Activated naive CD8-positive, alpha-beta T cell treated with anti-CD3 and anti-CD28 coated beads, Interleukin-2, amount 50 U/mL, for 24 hours (primary cell): Measurements from ENCODE around the gene SYN1.

Experiments
- ATAC-seq: fragments of 150-1000 bp; cut with Tn5 transposase; one replicate; pipeline ENCODE4 v1.10.0; 2021
- DNase-seq: peaks from one replicate; pipeline ENCODE4 v3.0.0; 2021
- H3K27ac Mint-ChIP-seq: one replicate; pipeline ENCODE4 v1.8.0; 2021; ENCODE audit warnings: mild to moderate bottlenecking, mixed read lengths
- H3K27me3 Mint-ChIP-seq: one replicate; pipeline ENCODE4 v1.8.0; 2021; ENCODE audit warnings: mixed read lengths
- H3K36me3 Mint-ChIP-seq: one replicate; pipeline ENCODE4 v1.8.0; 2021; ENCODE audit warnings: low read depth, mixed read lengths
- H3K4me1 Mint-ChIP-seq: one replicate; pipeline ENCODE4 v1.8.0; 2021; ENCODE audit warnings: mixed read lengths
- H3K4me3 Mint-ChIP-seq: one replicate; pipeline ENCODE4 v1.8.0; 2021; ENCODE audit warnings: mild to moderate bottlenecking, moderate library complexity, mixed read lengths
- H3K9me3 Mint-ChIP-seq: one replicate; pipeline ENCODE4 v1.8.0; 2021; ENCODE audit warnings: mixed read lengths

Gene SYN1

DNA sequence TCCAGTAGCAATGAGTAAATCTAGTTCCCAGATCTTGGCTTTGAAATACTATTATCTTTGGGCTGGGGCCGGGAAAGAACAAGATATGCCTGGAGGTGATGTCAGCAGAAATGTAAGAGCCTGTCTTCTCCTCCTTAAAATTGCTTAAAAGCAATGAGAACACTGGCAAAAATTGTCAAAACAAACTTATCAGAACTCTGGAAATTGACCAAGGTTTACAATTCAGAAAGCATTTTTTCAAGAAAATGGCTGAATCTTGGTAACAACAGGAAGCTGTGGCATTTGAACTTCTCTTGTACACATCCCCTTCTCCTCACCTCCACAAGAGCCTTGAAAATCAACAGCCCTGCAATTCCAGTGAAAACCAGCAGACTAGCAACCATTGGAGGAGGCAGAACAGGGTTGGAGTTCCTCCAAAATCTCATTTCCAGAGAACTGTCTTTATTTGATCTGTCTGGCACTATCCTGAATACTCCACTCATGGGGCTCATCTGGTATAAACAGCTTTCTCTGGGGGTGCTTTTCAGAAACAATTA, 23.9 kb downstream of the SYN1 start:
- ATAC-seq (no peak), DNase-seq (no peak)
- no peak overlapping the region for H3K27ac Mint-ChIP-seq
- peaks cover 8% of the 10 kb centered on the region for H3K4me1 Mint-ChIP-seq
- no peaks in the 10 kb centered on the region for H3K27me3 Mint-ChIP-seq
- peaks cover 14% of the 10 kb centered on the region for H3K9me3 Mint-ChIP-seq
- no peak overlapping the region for H3K4me3 Mint-ChIP-seq
- H3K36me3 Mint-ChIP-seq = peaks cover 2% of the 10 kb centered on the region

DNA sequence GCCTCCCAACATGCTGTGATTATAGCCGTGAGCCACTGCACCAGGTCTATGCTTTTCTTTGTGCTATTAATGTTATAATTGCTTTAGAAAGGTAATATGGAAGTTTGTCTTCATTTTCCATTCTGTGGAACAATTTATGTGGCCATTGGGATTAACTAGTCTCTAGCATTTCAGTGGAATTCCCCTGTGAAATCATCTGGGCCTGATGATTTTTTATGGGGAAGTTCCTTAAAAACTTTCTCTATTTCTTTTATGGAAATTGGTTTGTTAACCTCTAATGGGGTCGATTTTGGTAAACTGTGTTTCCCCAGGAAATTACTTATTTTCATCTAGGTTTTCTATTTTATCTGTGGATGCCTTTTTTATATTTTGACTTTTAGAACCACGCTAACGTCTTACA, 26.1 kb downstream of the SYN1 start:
- Mint-ChIP-seq H3K4me3 (no peak overlapping the region), H3K36me3 (peaks cover 2% of the 10 kb centered on the region), H3K27ac (no peak overlapping the region), H3K27me3 (no peaks in the 10 kb centered on the region), H3K4me1 (peaks cover 8% of the 10 kb centered on the region), H3K9me3 (peaks cover 10% of the 10 kb centered on the region)
- DNase-seq (no peak), ATAC-seq (no peak)

DNA sequence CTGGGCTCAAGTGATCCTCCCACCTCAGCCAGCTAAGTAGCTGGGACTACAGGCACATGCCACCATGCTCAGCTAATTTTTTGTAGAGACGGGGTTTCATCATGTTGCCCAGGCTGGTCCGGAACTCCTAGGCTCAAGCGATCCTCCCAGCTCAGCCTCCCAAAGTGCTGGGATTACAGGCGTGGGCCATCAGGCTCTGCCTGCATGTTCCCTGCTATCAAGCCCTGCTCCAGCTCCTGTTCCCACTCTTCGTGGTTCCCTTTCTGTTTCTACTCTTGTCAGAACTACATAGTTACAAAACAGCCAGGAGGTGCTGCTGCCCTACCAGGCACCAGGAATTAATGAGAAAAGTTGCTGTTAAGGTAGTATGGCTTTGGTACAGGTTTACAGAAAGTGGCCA, 28.7 kb downstream of the SYN1 start:
- Mint-ChIP-seq H3K27me3 (no peaks in the 10 kb centered on the region), H3K27ac (no peak overlapping the region), H3K4me1 (peaks cover 5% of the 10 kb centered on the region), H3K9me3 (no peaks in the 10 kb centered on the region), H3K36me3 (no peaks in the 10 kb centered on the region), H3K4me3 (no peak overlapping the region)
- ATAC-seq (no peak), DNase-seq (no peak)

DNA sequence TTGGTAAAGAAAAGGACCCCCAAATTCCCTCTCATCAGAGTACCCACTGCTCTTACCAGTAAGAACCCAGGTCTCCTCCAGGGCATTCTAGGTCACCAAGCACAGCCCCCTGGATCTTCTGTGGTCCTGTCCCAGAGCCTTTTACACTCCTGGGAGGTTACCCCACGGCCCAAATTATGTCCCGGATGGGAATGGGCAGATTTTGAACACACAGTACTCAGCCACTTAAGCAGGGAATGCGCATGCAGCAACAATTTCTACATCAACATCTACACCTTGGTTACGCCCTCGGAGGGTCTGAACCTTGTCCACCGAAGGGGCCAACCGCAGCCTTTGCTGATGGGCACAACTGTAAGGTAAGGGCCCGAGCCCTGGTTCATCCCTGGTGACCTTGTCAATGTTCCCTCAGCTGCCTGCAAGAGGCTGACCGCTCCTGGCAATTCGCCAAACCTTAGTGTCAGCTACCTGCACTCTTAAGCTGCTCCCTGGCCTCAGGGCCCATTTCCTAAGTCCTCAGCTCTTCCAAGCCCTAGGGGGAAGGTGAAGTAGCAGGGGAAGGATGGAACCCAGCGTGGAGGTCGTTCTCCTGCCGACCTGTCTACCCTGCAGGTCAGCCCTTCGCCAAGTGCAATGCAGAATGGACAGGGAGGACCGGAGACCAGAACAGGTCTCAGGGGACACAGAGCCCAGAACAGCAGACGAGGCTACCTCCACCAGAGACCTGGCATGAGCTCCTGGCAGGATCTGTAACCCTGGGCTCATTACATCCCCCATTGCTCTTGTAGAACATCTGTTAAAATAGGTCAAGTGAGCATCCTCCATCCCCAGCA, 31.5 kb downstream of the SYN1 start:
- DNase-seq (no peak), ATAC-seq (no peak)
- no peak overlapping the region for H3K4me3 Mint-ChIP-seq
- no peaks in the 10 kb centered on the region for H3K36me3 Mint-ChIP-seq
- peaks cover 19% of the 10 kb centered on the region for H3K4me1 Mint-ChIP-seq
- H3K27ac Mint-ChIP-seq = no peak overlapping the region
- H3K9me3 Mint-ChIP-seq = no peaks in the 10 kb centered on the region
- H3K27me3 Mint-ChIP-seq = no peaks in the 10 kb centered on the region

DNA sequence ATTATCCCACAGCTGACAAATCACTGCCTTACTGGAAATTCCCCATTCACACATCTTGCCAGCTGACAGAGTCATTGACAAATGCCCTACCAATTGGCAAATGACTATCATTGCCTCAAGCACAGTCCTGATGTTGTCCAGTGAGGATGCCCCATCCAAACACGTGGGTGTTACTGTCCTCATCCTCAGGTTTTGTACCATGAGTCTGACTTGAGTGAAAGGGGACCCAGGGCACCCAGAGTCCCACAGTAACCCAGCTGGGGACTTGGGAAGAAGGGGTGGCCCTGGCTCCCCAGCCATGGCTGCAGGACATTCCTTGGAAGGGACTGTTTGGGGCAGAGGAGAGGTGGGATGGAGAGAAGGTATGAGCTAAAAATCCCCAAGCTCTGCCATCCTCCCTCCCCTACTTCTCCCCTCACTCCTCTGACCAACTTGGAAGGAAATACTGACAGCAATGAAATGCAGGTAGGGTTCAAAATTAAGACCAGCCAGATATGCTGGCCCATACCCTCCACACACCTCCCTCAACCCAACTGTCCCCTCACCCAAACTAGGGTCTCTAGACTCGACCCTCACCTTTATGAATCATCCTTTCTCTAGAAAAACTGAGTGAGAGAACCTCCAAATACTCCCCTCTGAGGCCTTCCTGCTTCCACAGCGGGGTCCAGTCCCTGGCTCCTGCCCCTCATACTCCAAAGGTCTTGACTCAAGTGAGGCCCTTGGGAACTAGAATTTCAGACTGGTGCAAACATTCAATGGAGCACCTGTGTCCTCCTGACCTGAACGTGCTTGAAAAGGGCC, 32.4 kb downstream of the SYN1 start:
- no peaks in the 10 kb centered on the region for H3K36me3 Mint-ChIP-seq
- no peak overlapping the region for H3K27ac Mint-ChIP-seq
- no peaks in the 10 kb centered on the region for H3K9me3 Mint-ChIP-seq
- H3K27me3 Mint-ChIP-seq = no peaks in the 10 kb centered on the region
- DNase-seq (no peak), ATAC-seq (no peak)
- peaks cover 22% of the 10 kb centered on the region for H3K4me1 Mint-ChIP-seq
- H3K4me3 Mint-ChIP-seq = no peak overlapping the region

DNA sequence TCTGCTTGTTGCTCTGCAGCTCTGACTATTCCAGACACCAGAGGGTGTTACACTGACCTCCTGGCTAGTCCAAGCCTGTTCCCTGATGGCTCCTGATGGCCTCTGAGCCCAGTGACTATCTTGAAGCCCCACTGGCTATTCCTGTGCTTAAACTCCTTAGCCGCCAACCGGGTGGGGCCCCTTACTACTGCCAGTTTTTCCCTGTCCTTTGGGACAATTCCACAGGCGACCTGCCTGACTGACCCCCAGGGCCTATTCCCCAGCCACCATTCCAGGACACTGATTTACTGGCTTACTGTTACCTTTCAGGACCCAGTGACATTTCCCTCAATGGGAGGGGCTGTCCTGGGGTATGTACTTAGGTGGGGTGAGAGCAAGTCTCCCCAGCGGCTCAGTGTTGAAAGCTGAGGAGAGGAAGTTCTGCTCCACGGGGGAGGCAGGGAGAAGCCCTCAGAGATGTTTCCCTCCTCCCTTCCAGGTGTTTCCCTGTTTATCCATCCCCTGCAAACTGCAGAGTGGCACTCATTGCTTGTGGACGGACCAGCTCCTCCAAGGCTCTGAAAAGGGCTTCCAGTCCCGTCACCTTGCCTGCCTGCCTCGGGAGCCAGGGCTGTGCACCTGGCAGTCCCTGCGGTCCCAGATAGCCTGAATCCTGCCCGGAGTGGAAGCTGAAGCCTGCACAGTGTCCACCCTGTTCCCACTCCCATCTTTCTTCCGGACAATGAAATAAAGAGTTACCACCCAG, 33.4 kb downstream of the SYN1 start:
- H3K4me1 Mint-ChIP-seq = peaks cover 30% of the 10 kb centered on the region
- no peaks in the 10 kb centered on the region for H3K9me3 Mint-ChIP-seq
- no peaks in the 10 kb centered on the region for H3K36me3 Mint-ChIP-seq
- DNase-seq (no peak), ATAC-seq (no peak)
- no peak overlapping the region for H3K27ac Mint-ChIP-seq
- no peak overlapping the region for H3K4me3 Mint-ChIP-seq
- H3K27me3 Mint-ChIP-seq = peaks cover 2% of the 10 kb centered on the region

DNA sequence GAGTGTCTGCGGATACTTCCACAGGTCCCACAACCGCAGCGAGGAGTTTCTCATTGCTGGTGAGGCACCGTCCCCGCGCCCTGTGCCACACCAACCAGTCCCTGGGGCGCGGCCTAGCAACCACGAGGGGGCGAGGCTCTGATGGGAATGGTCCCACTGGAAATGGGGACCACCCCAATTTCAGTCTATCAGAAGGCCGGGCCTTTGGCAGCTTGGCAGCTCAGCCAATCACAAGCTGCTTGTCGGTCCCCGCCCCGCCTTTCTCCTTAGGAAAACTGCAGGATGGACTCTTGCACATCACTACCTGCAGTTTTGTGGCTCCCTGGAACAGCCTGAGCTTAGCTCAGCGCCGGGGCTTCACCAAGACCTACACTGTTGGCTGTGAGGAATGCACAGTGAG, 34.4 kb downstream of the SYN1 start:
- H3K36me3 Mint-ChIP-seq = no peaks in the 10 kb centered on the region
- H3K4me3 Mint-ChIP-seq = no peak overlapping the region
- no peaks in the 10 kb centered on the region for H3K9me3 Mint-ChIP-seq
- ATAC-seq = no peak
- H3K4me1 Mint-ChIP-seq = peaks cover 35% of the 10 kb centered on the region
- no peak for DNase-seq
- H3K27me3 Mint-ChIP-seq = peaks cover 2% of the 10 kb centered on the region
- H3K27ac Mint-ChIP-seq = no peak overlapping the region

DNA sequence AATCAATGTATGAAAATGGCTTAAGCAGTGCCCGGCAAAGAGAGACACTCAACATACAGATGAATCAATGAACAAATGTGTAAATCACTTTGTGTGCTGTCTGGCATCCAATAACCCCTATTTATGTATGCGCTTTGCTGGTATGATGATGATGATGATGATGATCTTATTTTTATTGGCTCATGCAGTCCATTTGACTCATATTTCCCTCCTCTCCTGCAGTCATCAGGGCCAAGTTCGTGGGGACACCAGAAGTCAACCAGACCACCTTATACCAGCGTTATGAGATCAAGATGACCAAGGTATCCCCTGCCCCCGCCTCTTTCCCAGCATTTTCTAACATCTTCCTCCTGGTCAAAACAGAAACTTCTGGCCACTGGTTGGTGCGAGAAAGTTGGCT, 34.9 kb downstream of the SYN1 start:
- H3K9me3 Mint-ChIP-seq = no peaks in the 10 kb centered on the region
- H3K27me3 Mint-ChIP-seq = peaks cover 2% of the 10 kb centered on the region
- H3K4me3 Mint-ChIP-seq = no peak overlapping the region
- H3K27ac Mint-ChIP-seq = no peak overlapping the region
- peaks cover 37% of the 10 kb centered on the region for H3K4me1 Mint-ChIP-seq
- ATAC-seq = peak; percentile 12
- DNase-seq = no peak
- no peaks in the 10 kb centered on the region for H3K36me3 Mint-ChIP-seq

DNA sequence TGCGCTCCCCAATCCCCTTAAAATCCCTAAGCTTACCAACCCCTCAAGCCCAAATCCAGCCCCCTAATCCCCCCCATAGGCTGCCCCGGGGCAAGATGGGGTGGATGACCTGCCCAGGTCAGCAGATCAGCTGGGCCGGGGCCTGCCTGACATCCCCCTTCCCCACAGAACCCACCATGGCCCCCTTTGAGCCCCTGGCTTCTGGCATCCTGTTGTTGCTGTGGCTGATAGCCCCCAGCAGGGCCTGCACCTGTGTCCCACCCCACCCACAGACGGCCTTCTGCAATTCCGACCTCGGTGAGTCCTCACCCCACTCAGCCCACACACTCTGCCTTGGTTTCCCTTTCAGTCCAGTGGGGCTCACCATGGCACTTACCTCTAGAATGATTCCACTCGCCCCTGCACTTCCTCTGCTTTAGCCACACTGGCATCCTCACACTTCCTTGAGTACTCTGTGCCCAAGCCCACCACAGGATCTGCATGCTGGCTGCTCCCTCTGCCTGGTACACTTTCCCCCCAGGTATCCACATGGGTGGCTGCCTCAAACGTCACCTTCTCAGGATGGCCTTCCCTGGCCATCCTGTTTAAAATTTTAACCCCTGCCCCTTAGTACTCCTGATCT, 36.3 kb downstream of the SYN1 start:
- Mint-ChIP-seq H3K36me3 (no peaks in the 10 kb centered on the region), H3K27ac (peak overlapping the region; percentile 53), H3K4me3 (peak overlapping the region; percentile 46), H3K4me1 (peaks cover 44% of the 10 kb centered on the region), H3K27me3 (peaks cover 2% of the 10 kb centered on the region), H3K9me3 (no peaks in the 10 kb centered on the region)
- no peak for DNase-seq
- no peak for ATAC-seq

DNA sequence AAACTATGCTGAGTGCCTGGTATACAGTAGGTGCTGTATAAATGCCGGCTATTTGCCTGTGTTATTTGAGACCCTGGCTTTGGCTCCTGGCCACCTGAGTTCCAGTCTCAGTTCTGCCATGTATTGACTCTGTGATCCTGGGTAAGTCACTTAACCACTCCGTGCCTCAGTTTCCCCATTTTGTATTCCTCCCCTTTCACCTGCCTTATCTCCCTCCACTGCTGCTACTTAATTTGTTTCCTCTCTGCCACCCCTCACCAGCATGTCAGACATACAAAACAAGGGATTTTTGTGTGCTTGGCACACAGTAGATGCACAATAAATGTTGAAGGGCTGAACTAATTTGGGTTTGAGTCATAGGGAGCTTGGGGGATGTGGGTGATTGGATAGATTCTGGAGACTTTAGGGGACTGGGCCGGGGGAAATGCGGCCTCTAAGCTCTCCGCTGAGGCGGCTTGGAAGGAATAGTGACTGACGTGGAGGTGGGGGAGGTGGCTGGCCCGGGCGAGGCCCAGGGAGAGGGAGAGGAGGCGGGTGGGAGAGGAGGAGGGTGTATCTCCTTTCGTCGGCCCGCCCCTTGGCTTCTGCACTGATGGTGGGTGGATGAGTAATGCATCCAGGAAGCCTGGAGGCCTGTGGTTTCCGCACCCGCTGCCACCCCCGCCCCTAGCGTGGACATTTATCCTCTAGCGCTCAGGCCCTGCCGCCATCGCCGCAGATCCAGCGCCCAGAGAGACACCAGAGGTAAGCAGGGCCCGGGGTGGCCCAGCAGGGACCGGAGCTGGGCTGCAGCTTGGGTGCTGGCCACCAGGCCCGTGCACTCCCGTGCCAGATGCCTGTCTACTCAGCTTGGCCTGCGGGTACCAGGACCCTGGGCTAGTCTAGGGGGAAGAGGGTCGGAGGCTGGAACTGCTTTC, 37.7 kb downstream of the SYN1 start, which contains the start of gene TIMP1:
Gene TIMP1 (plus strand): TSS at position 706 of the 917 bp plus-strand sequence. CDS start 980 bp downstream, outside the sequence.
- ATAC-seq (peak; percentile 90), DNase-seq (peak; percentile 78)
- peaks cover 4% of the 10 kb centered on the region for H3K27me3 Mint-ChIP-seq
- peak within 1 kb of the TSS; percentile 74 for H3K4me3 Mint-ChIP-seq
- H3K9me3 Mint-ChIP-seq = no peaks in the 10 kb centered on the region
- peaks cover 48% of the 10 kb centered on the region for H3K4me1 Mint-ChIP-seq
- no peaks in the 10 kb centered on the region for H3K36me3 Mint-ChIP-seq
- H3K27ac Mint-ChIP-seq = peak within 1 kb of the TSS; percentile 60

DNA sequence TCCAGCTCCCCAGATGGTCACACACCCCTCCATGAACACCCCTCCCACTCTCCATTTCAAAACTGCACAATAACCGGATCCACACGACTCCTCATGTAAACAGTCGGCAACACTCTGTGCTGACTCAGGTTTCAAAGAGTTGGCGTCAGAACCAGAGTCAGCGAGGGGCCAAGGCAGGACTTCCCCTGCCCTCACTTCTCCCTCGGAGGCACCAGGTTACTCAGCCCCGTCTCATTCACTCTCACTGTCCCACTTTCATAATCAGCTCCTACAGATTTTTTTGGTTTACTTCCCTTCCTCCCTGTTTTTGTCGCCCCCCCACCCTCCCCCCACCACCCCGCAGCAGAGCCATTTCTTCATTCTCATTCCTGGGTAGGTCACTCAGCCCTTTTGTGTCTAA, 40.1 kb downstream of the SYN1 start:
- Mint-ChIP-seq H3K4me1 (peaks cover 43% of the 10 kb centered on the region), H3K4me3 (no peak overlapping the region), H3K36me3 (no peaks in the 10 kb centered on the region), H3K27ac (no peak overlapping the region), H3K9me3 (no peaks in the 10 kb centered on the region), H3K27me3 (peaks cover 7% of the 10 kb centered on the region)
- DNase-seq (peak; percentile 38), ATAC-seq (peak; percentile 62)

DNA sequence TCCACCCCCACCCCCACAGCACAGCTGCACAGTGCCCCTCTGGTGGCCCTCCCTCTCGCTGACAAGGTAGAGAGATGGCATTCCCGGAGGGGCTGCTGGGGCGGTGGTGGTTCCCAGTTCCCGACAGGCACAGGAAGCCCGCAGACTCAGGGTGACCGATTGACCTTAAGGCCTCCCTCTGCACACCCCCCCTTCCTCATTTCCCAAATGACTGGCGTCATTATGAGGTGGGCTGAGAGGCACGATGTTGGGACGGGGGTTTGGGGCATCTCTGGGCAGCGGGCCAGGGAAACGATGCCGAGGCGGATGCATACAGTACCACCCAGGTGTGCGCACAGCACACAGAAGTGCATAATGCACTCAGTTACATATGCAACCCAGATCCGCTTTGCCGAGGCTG, 41.0 kb downstream of the SYN1 start:
- no peak overlapping the region for H3K27ac Mint-ChIP-seq
- H3K4me1 Mint-ChIP-seq = peaks cover 35% of the 10 kb centered on the region
- DNase-seq (no peak), ATAC-seq (no peak)
- no peaks in the 10 kb centered on the region for H3K9me3 Mint-ChIP-seq
- no peaks in the 10 kb centered on the region for H3K36me3 Mint-ChIP-seq
- no peak overlapping the region for H3K4me3 Mint-ChIP-seq
- peaks cover 7% of the 10 kb centered on the region for H3K27me3 Mint-ChIP-seq

DNA sequence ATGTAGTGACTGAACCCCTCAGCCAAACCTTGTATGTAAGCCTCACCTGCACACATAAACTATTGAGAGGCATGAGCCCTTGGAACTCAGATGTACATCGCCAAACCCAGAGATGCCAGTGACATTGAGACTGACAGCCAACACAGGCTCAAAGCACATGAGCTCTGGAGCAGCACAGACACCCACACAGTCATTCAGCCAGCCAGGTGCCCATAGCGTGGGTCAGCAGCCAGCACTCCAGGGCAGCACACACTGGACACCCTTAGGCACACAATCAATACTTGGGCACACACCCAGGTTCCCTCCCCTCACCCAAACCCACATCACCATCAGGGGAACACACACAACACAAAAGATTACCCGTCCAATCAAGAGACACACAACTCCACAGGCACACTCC, 41.8 kb downstream of the SYN1 start:
- ATAC-seq = no peak

More for the DNA sequence above, 41.8 kb downstream of the SYN1 start:
- no peak for DNase-seq
- Mint-ChIP-seq H3K4me1 (peaks cover 33% of the 10 kb centered on the region), H3K27ac (no peak overlapping the region), H3K27me3 (peaks cover 10% of the 10 kb centered on the region), H3K4me3 (no peak overlapping the region), H3K36me3 (no peaks in the 10 kb centered on the region), H3K9me3 (no peaks in the 10 kb centered on the region)
